ENCODE data around the gene MNX1.

- TF ChIP-seq CTCF (IDR thresholded peaks at IDR 0.05; ENCODE audit: borderline replicate concordance, extremely low read depth, low read length, poor library complexity, severe bottlenecking) = no peak
- no peak for TF ChIP-seq EZH2 (IDR thresholded peaks at IDR 0.05; ENCODE audit: borderline replicate concordance, low read depth, low read length, severe bottlenecking)
Measured at GRCh38 chr7:156998988-156999957, 11.2 kb downstream of the MNX1 start.

All from DND-41 (cell line).